HG03103 (cell line): ENCODE measurements around the gene MARCHF3.
"Not testable (repeated sequence)": the region's sequence is repeated elsewhere in the genome, so short reads cannot be mapped to it uniquely, and the experiment has no call there.

ENCODE experiments used
- ATAC-seq: cut with Tn5 transposase; IDR thresholded peaks from one replicate; pipeline ENCODE4 v1.9.1; 2021; ENCODE audit warnings: low read depth; ENCODE audit not compliant: unreplicated experiment

The MARCHF3 gene

GRCh38 chr5:127053049-127053448 is 22.7 kb upstream of the MARCHF3 start:
- ATAC-seq: no peak

- no peak for ATAC-seq
Measured at GRCh38 chr5:127051591-127051990, 21.2 kb upstream of the MARCHF3 start.

GRCh38 chr5:127046343-127047072 is 16.1 kb upstream of the MARCHF3 start:
- ATAC-seq: no peak

- no peak for ATAC-seq
Measured at GRCh38 chr5:127042593-127042992, 12.2 kb upstream of the MARCHF3 start.

GRCh38 chr5:127041571-127041970 is 11.2 kb upstream of the MARCHF3 start:
- ATAC-seq: no peak

GRCh38 chr5:127040796-127041520 is 10.6 kb upstream of the MARCHF3 start:
- no peak for ATAC-seq

- no peak for ATAC-seq
Measured at GRCh38 chr5:127038550-127038949, 8.2 kb upstream of the MARCHF3 start.

GRCh38 chr5:127031863-127032232 is 1.5 kb upstream of the MARCHF3 start:
- ATAC-seq: no peak

GRCh38 chr5:127031147-127031862 is 947 bp upstream of the MARCHF3 start:
- no peak for ATAC-seq

- peak; percentile 4 for ATAC-seq
Measured at GRCh38 chr5:127029581-127030258, 638 bp downstream of the MARCHF3 start.

GRCh38 chr5:127028822-127029457 is 1.4 kb downstream of the MARCHF3 start:
- ATAC-seq: no peak

GRCh38 chr5:127027539-127027938 is 2.8 kb downstream of the MARCHF3 start:
- ATAC-seq: no peak

GRCh38 chr5:127026166-127026565 is 4.2 kb downstream of the MARCHF3 start:
- no peak for ATAC-seq

- no peak for ATAC-seq
Measured at GRCh38 chr5:127025467-127025866, 4.9 kb downstream of the MARCHF3 start.

GRCh38 chr5:127024821-127025220 is 5.5 kb downstream of the MARCHF3 start:
- no peak for ATAC-seq

GRCh38 chr5:127023552-127024191 is 6.7 kb downstream of the MARCHF3 start:
- not testable (repeated sequence) for ATAC-seq

GRCh38 chr5:127022846-127023245 is 7.5 kb downstream of the MARCHF3 start:
- ATAC-seq: no peak

- no peak for ATAC-seq
Measured at GRCh38 chr5:127019928-127020327, 10.4 kb downstream of the MARCHF3 start.

- not testable (repeated sequence) for ATAC-seq
Measured at GRCh38 chr5:127016722-127017121, 13.6 kb downstream of the MARCHF3 start.

- no peak for ATAC-seq
Measured at GRCh38 chr5:127015716-127016115, 14.6 kb downstream of the MARCHF3 start.
